DOHH2 (cell line): ENCODE measurements around the gene ZNF521.

ENCODE experiments used
- H3F3A ChIP-seq: fragments of 200-600 bp; sonication (generic), shearing (Covaris generic); 2 replicates; pipeline ENCODE4 v1.6.0; 2016; ENCODE audit warnings: antibody characterized with exemption, mild to moderate bottlenecking; ENCODE audit not compliant: control insufficient read depth, insufficient read depth
- H3K27ac ChIP-seq: fragments of 200-600 bp; sonication (generic); 2 replicates; pipeline ENCODE4 v1.5.1; 2014; ENCODE audit warnings: low read depth, mild to moderate bottlenecking, low read length, moderate library complexity
- H3K27me3 ChIP-seq: fragments of 200-600 bp; sonication (generic); 2 replicates; pipeline ENCODE4 v1.6.1; 2014; ENCODE audit warnings: mild to moderate bottlenecking, low read length, mixed read lengths; ENCODE audit not compliant: control insufficient read depth
- H3K36me3 ChIP-seq: fragments of 200-600 bp; sonication (generic); 2 replicates; pipeline ENCODE4 v1.6.1; 2014; ENCODE audit warnings: mild to moderate bottlenecking, low read length, moderate library complexity, mixed read lengths; ENCODE audit not compliant: control insufficient read depth
- H3K4me1 ChIP-seq: fragments of 200-600 bp; sonication (generic); 2 replicates; pipeline ENCODE4 v1.6.1; 2014; ENCODE audit warnings: mild to moderate bottlenecking, low read length, mixed read lengths; ENCODE audit not compliant: control insufficient read depth
- H3K4me2 ChIP-seq: fragments of 200-600 bp; sonication (generic); 2 replicates; pipeline ENCODE4 v1.6.0; 2014; ENCODE audit warnings: mild to moderate bottlenecking, low read length, moderate library complexity
- H3K4me3 ChIP-seq: fragments of 200-600 bp; sonication (generic); 2 replicates; pipeline ENCODE4 v1.5.1; 2014; ENCODE audit warnings: mild to moderate bottlenecking, low read length, mixed read lengths
- H3K79me2 ChIP-seq: fragments of 200-600 bp; sonication (generic); 2 replicates; pipeline ENCODE4 v1.6.1; 2014; ENCODE audit warnings: mild to moderate bottlenecking, low read length, mixed read lengths; ENCODE audit not compliant: control insufficient read depth
- H3K9me2 ChIP-seq: fragments of 200-600 bp; sonication (generic); replicated peaks from 2 replicates; pipeline ENCODE4 v1.6.1; 2014; ENCODE audit warnings: mild to moderate bottlenecking, low read length, mixed read lengths; ENCODE audit not compliant: control insufficient read depth
- H3K9me3 ChIP-seq: fragments of 200-600 bp; sonication (generic); 2 replicates; pipeline ENCODE4 v1.6.1; 2014; ENCODE audit warnings: antibody characterized with exemption, low read length, mixed read lengths; ENCODE audit not compliant: control insufficient read depth, insufficient read depth
- H4K20me1 ChIP-seq: fragments of 200-600 bp; sonication (generic); 2 replicates; pipeline ENCODE4 v1.6.0; 2014; ENCODE audit warnings: low read depth, mild to moderate bottlenecking, antibody characterized with exemption, low read length, moderate library complexity; ENCODE audit not compliant: control insufficient read depth, insufficient read depth
- CTCF ChIP-seq: fragments of 200-600 bp; sonication (generic); IDR thresholded peaks from one replicate; pipeline ENCODE4 v1.5.1; 2014; ENCODE audit warnings: antibody characterized with exemption, mild to moderate bottlenecking, low read depth, low read length; ENCODE audit not compliant: poor library complexity, severe bottlenecking
- EZH2phosphoT487 ChIP-seq: fragments of 200-600 bp; sonication (generic); IDR thresholded peaks from 2 replicates; pipeline ENCODE4 v1.6.1; 2017; ENCODE audit warnings: borderline replicate concordance, mild to moderate bottlenecking, antibody characterized with exemption, low read length, moderate library complexity, mixed read lengths

ZNF521 gene

GRCh38 chr18:25351280-25351775 lies 638 bp downstream of the ZNF521 start:
- no peaks in the 10 kb centered on the region for H3K9me3 ChIP-seq
- H4K20me1 ChIP-seq: no peaks in the 10 kb centered on the region
- peak overlapping the region; percentile 97 for H3K4me2 ChIP-seq
- peaks cover 15% of the 10 kb centered on the region for H3F3A ChIP-seq
- TF ChIP-seq CTCF (no peak), EZH2phosphoT487 (peak; percentile 25; the same call in 1 of the 2 replicates)
- H3K79me2 ChIP-seq: no peaks in the 10 kb centered on the region
- H3K27me3 ChIP-seq: peaks cover 51% of the 10 kb centered on the region
- peaks cover 5% of the 10 kb centered on the region for H3K4me1 ChIP-seq
- H3K4me3 ChIP-seq: peak overlapping the region; percentile 89
- H3K36me3 ChIP-seq: no peaks in the 10 kb centered on the region
- no peaks in the 10 kb centered on the region for H3K9me2 ChIP-seq
- no peak overlapping the region for H3K27ac ChIP-seq

- Histone ChIP-seq H3F3A (peaks cover 15% of the 10 kb centered on the region), H3K4me1 (peaks cover 5% of the 10 kb centered on the region), H3K79me2 (no peaks in the 10 kb centered on the region), H3K36me3 (no peaks in the 10 kb centered on the region), H3K9me2 (no peaks in the 10 kb centered on the region), H3K27ac (no peak overlapping the region), H3K4me3 (peak overlapping the region; percentile 89), H3K4me2 (peak overlapping the region; percentile 97), H4K20me1 (no peaks in the 10 kb centered on the region), H3K27me3 (peaks cover 52% of the 10 kb centered on the region), H3K9me3 (no peaks in the 10 kb centered on the region)
- no peak for TF ChIP-seq EZH2phosphoT487
- TF ChIP-seq CTCF: no peak
Observed at GRCh38 chr18:25350489-25351251, 1.3 kb downstream of the ZNF521 start.

GRCh38 chr18:25349926-25350487 lies 2.0 kb downstream of the ZNF521 start:
- Histone ChIP-seq H3K27me3 (peaks cover 53% of the 10 kb centered on the region), H3K4me2 (no peak overlapping the region), H3F3A (peaks cover 15% of the 10 kb centered on the region), H4K20me1 (no peaks in the 10 kb centered on the region), H3K4me3 (no peak overlapping the region), H3K9me3 (no peaks in the 10 kb centered on the region), H3K27ac (no peak overlapping the region), H3K9me2 (no peaks in the 10 kb centered on the region), H3K4me1 (peaks cover 5% of the 10 kb centered on the region), H3K79me2 (no peaks in the 10 kb centered on the region), H3K36me3 (no peaks in the 10 kb centered on the region)
- TF ChIP-seq EZH2phosphoT487: no peak
- TF ChIP-seq CTCF: no peak
